MCF 10A (cell line): ENCODE measurements around the gene APRT. TPM values are rescaled to one million over a fixed set of nuclear protein-coding genes. Genes with fewer than 3 reads are reported as not detected.

Experiments
- BruUV-seq: library from RNA; stranded (reverse); fragments of 400-500 nt; replicated peaks from 2 replicates; lab custom pipeline; 2021; lab: Mats Ljungman, UMichigan
- CTCF ChIA-PET: fragments of 300-600 bp; sonication (Branson Sonifier 250); formaldehyde crosslinking; extraction: SDS; loops from one replicate; lab custom pipeline; 2021; ENCODE audit warnings: antibody characterized with exemption, inconsistent platforms; lab: Yijun Ruan, JAX
- POLR2A ChIA-PET: fragments of 300-600, 350-650 bp; sonication (Branson Sonifier 250); formaldehyde crosslinking; extraction: SDS; loops from one replicate; lab custom pipeline; 2020; ENCODE audit warnings: antibody characterized with exemption, inconsistent platforms; lab: Yijun Ruan, JAX
- DNase-seq: peaks from one replicate; pipeline ENCODE4 v3.0.0-alpha.2; 2018; ENCODE audit not compliant: unreplicated experiment
- H3K27ac Mint-ChIP-seq: one replicate; pipeline ENCODE4 v1.8.0; 2022; ENCODE audit warnings: mild to moderate bottlenecking, low read depth, mixed read lengths; ENCODE audit not compliant: unreplicated experiment
- H3K27me3 Mint-ChIP-seq: one replicate; pipeline ENCODE4 v1.8.0; 2022; ENCODE audit warnings: mixed read lengths; ENCODE audit not compliant: insufficient read depth, unreplicated experiment
- H3K36me3 Mint-ChIP-seq: one replicate; pipeline ENCODE4 v1.8.0; 2022; ENCODE audit warnings: mild to moderate bottlenecking, moderate library complexity, mixed read lengths; ENCODE audit not compliant: insufficient read depth, unreplicated experiment
- H3K4me1 Mint-ChIP-seq: one replicate; pipeline ENCODE4 v1.8.0; 2022; ENCODE audit warnings: mixed read lengths; ENCODE audit not compliant: insufficient read depth, unreplicated experiment
- H3K4me3 Mint-ChIP-seq: one replicate; pipeline ENCODE4 v1.8.0; 2022; ENCODE audit warnings: mild to moderate bottlenecking, moderate library complexity, mixed read lengths; ENCODE audit not compliant: unreplicated experiment
- H3K9me3 Mint-ChIP-seq: one replicate; pipeline ENCODE4 v1.8.0; 2022; ENCODE audit warnings: mixed read lengths; ENCODE audit not compliant: unreplicated experiment
- intact Hi-C: fragments of 100-400 bp; cut with micrococcal nuclease; formaldehyde crosslinking; loops from 2 replicates; pipeline ENCODE4 v1.14.1; 2022
- total RNA-seq: library from RNA; stranded (reverse); gene quantifications from 2 replicates; pipeline ENCODE4 v1.2.3, GENCODE V29; 2022
- TF ChIP-seq, protein P1 (sequence below): fragments of 200-600 bp; IDR thresholded peaks from one replicate; pipeline ENCODE4 v1.8.0; 2022; ENCODE audit warnings: antibody characterized with exemption, mild to moderate bottlenecking; ENCODE audit not compliant: unreplicated experiment

The APRT gene
- total RNA-seq, 1 experiment from 2014 or later: 248 TPM

DNA sequence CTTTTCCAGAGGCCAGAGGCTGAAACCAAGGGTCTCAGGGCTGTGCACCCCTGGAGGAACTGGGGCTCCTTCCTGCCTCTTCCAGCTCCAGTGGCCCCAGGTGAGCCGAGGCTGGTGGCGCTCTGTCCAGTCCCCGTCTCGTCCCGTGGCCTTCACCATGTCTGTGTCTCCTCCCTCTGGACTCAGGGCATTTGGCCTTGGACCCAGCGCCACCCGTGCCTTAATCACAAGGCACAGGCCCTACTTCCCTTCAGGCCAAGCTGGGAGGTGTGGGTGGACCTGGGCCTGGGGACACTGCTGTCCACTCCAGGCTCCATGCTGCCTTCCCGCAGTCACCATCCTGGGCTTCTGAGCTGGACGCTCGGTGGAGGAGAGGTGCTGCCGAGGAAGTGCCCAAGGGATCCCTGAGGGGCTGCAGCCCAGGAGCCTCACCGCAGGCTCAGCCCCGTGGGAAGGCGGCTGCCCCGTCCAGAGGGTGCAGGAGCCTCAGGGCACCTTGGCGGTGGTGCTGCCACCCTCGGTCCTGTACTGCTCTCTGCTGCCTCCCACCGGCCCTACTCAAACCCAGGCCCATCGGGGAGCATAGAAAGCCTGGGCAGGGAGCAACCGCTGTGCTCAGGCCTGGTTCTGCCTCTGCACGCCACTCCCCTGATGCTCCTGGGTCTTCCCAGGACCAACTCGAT, 9.6 kb upstream of the APRT start:
- H3K27ac Mint-ChIP-seq: no peak overlapping the region
- peaks cover 6% of the 10 kb centered on the region for H3K4me1 Mint-ChIP-seq
- ChIA-PET CTCF (interaction anchor here (0.8 kb wide), 1 partner anchor 85 kb away, joined by 3 read pairs; no protein-coding TSS in a partner anchor), POLR2A (interaction anchor here (1.1 to 2.2 kb wide), 2 partner anchors 9 to 31 kb away, joined by 3 to 6 read pairs; partner anchors contain the start of gene APRT)
- H3K27me3 Mint-ChIP-seq: no peaks in the 10 kb centered on the region
- no peaks in the 10 kb centered on the region for H3K9me3 Mint-ChIP-seq
- intact Hi-C loops: no loop called here
- BruUV-seq: no TSS peak
- no peak overlapping the region for H3K4me3 Mint-ChIP-seq
- peaks cover 19% of the 10 kb centered on the region for H3K36me3 Mint-ChIP-seq
- TF ChIP-seq, protein P1, sequence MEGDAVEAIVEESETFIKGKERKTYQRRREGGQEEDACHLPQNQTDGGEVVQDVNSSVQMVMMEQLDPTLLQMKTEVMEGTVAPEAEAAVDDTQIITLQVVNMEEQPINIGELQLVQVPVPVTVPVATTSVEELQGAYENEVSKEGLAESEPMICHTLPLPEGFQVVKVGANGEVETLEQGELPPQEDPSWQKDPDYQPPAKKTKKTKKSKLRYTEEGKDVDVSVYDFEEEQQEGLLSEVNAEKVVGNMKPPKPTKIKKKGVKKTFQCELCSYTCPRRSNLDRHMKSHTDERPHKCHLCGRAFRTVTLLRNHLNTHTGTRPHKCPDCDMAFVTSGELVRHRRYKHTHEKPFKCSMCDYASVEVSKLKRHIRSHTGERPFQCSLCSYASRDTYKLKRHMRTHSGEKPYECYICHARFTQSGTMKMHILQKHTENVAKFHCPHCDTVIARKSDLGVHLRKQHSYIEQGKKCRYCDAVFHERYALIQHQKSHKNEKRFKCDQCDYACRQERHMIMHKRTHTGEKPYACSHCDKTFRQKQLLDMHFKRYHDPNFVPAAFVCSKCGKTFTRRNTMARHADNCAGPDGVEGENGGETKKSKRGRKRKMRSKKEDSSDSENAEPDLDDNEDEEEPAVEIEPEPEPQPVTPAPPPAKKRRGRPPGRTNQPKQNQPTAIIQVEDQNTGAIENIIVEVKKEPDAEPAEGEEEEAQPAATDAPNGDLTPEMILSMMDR: no peak
- no peak for DNase-seq

DNA sequence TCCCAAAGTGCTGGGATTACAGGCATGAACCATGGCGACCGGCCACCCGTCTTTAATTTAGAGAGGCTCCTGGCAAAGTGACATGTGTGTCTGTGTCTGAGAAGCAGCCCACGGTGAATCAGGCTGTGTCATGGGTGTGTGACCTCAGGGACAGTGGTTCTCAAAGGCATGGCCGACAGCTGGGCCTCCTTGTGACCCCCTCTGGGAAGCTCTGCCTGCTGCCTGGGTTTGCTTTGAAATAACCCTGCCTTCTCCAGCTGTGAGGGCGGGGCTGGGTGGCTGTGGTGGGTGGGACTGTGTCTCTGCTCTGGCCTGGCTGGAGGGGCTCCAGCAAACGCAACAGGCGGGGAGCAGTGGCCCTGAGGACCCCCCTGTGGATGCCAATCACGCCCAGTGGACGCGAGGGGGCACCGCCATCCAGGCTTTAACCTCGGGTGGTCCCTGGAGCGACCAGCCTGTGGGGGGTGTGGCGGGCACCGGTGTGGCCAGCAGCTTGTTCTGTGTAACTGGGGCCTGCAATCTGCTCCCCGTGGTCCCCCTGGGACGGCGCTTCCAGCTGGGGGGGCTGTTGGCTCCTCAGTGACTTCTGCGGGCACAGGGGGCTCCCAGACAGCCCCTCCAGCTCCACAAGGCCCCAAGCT, 8.8 kb upstream of the APRT start:
- H3K27me3 Mint-ChIP-seq: no peaks in the 10 kb centered on the region
- H3K9me3 Mint-ChIP-seq: no peaks in the 10 kb centered on the region
- TF ChIP-seq, protein P1: no peak
- no peak overlapping the region for H3K27ac Mint-ChIP-seq
- intact Hi-C loops: no loop called here
- BruUV-seq: no TSS peak
- CTCF ChIA-PET: interaction anchor here (0.6 to 0.8 kb wide), 2 partner anchors 84 to 141 kb away, joined by 3 read pairs; no protein-coding TSS in a partner anchor
- no peaks in the 10 kb centered on the region for H3K4me1 Mint-ChIP-seq
- H3K4me3 Mint-ChIP-seq: no peak overlapping the region
- no peak for DNase-seq
- peaks cover 19% of the 10 kb centered on the region for H3K36me3 Mint-ChIP-seq
- POLR2A ChIA-PET: interaction anchor here (0.7 to 2.2 kb wide), 2 partner anchors 8 to 17 kb away, joined by 3 to 6 read pairs; partner anchors contain the start of genes APRT and CDT1

DNA sequence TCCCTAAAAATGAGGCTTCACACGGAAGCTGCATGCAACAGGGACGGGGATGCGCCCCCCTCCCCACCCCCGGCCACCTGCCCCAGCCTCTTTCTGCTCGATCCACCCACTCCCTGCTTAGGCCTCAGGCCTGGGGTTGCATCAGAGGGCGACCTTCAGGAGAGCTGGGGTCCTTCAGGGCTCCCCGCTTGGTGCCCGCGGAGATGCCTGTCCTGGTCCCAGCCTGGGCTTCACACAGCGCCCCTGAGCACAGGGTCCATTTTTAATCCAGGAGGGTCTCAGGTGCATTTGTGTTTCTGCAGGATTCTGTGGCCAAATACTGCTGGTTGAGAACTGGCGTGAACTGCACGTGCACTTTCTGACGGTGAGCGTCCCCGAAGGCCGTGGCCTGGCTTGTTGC, 7.4 kb upstream of the APRT start:
- no TSS peak for BruUV-seq
- Mint-ChIP-seq H3K4me3 (no peak overlapping the region), H3K4me1 (no peaks in the 10 kb centered on the region), H3K9me3 (no peaks in the 10 kb centered on the region), H3K36me3 (peaks cover 12% of the 10 kb centered on the region), H3K27me3 (no peaks in the 10 kb centered on the region), H3K27ac (no peak overlapping the region)
- intact Hi-C loops: no loop called here
- no peak for DNase-seq
- CTCF ChIA-PET: interaction anchor here (0.6 to 1.3 kb wide), 3 partner anchors 9 to 177 kb away, joined by 3 read pairs; partner anchors contain the start of genes GALNS and TRAPPC2L
- POLR2A ChIA-PET: interaction anchor here (1.2 kb wide), 1 partner anchor 38 kb away, joined by 3 read pairs; the partner anchor contains the start of genes GALNS and TRAPPC2L
- TF ChIP-seq, protein P1: no peak

DNA sequence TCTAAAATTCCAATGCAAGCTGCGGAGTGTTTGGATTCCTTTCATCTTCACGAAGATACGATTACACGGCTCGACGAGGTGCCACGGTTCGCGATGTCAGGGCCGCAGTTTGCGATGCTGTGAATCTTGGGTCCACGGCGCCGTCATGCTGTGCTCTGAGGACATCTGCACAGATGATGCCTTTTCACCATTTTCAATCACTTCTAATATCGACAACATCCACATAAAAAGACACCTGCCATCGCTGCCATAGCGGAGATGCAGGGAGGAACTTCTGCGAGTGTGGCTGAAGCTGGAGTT, 6.8 kb upstream of the APRT start:
- intact Hi-C loops: no loop called here
- CTCF ChIA-PET: interaction anchor here (0.6 to 1.3 kb wide), 3 partner anchors 9 to 178 kb away, joined by 3 read pairs; partner anchors contain the start of genes GALNS and TRAPPC2L
- Mint-ChIP-seq H3K4me1 (no peaks in the 10 kb centered on the region), H3K36me3 (peaks cover 9% of the 10 kb centered on the region), H3K4me3 (no peak overlapping the region), H3K9me3 (no peaks in the 10 kb centered on the region), H3K27me3 (no peaks in the 10 kb centered on the region), H3K27ac (no peak overlapping the region)
- BruUV-seq: no TSS peak
- POLR2A ChIA-PET: interaction anchor here (1.5 kb wide), 1 partner anchor 8 kb away, joined by 5 read pairs; no protein-coding TSS in a partner anchor
- TF ChIP-seq, protein P1: no peak
- no peak for DNase-seq
